ENCODE measurements around the gene AKAP6. TPM values are rescaled to one million over a fixed set of nuclear protein-coding genes. Genes with fewer than 3 reads are reported as not detected.
"Not testable (repeated sequence)": the region's sequence is repeated elsewhere in the genome, so short reads cannot be mapped to it uniquely, and the experiment has no call there.

Gene AKAP6
- total and polyA plus RNA-seq, 7 donors, result 0.60 to 56.2 (median 29.5) TPM; not detected in 1

GRCh38 chr14:32784405-32784804 is 455.3 kb downstream of the AKAP6 start:
- no peaks in the 10 kb centered on the region for H3K27me3 ChIP-seq
- WGBS, 2 donors, result 85 to 91% methylated on average over 3 of the region's 3 CpGs
- peaks cover 0 to 11% (median 7%) of the 10 kb centered on the region in 4 donors for H3K4me1 ChIP-seq
- no peak overlapping the region for H3K4me3 ChIP-seq
- TF ChIP-seq CTCF (IDR thresholded peaks at IDR 0.05) (no peak), POLR2A (IDR thresholded peaks at IDR 0.05) (no peak), EP300 (IDR thresholded peaks at IDR 0.05) (no peak), POLR2AphosphoS5 (IDR thresholded peaks at IDR 0.05) (no peak)
- intact Hi-C loops (cut with DNase I), result no loop called here
- H3K27ac ChIP-seq, result no peak overlapping the region
- no peak for DNase-seq
- H3K9me3 ChIP-seq, result no peaks in the 10 kb centered on the region
- H3K36me3 ChIP-seq, result no peaks in the 10 kb centered on the region

DNA sequence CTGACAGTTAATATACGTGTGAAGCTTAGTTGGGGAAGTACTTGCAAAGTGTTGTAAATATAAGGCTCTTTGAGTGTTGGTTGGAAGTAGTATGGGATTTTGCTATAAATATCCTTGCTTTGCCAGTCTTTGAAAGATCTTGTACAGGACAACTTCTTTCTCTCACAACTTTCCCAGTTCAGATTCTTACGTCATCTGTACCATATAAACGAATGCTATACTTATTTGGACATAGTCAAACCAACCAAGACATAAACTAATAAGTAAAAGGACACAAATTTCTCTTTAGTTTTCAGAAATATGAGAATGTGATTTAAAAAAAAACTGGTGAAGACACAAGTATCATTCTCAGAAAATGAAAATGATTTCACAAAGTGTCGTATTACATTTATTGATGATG is 456.5 kb downstream of the AKAP6 start:
- Histone ChIP-seq H3K4me3 (no peak overlapping the region), H3K36me3 (no peaks in the 10 kb centered on the region), H3K9me3 (no peaks in the 10 kb centered on the region), H3K4me1 (peaks cover 0 to 11% (median 7%) of the 10 kb centered on the region in 4 donors), H3K27me3 (no peaks in the 10 kb centered on the region), H3K27ac (no peak overlapping the region)
- intact Hi-C loops (cut with DNase I), result no loop called here
- DNase-seq, result no peak
- 67 to 71% methylated on average over 4 of the region's 4 CpGs for WGBS, 2 donors
- TF ChIP-seq CTCF (IDR thresholded peaks at IDR 0.05) (no peak), POLR2AphosphoS5 (IDR thresholded peaks at IDR 0.05) (no peak), EP300 (IDR thresholded peaks at IDR 0.05) (no peak), POLR2A (IDR thresholded peaks at IDR 0.05) (no peak)

- H3K27me3 ChIP-seq, result no peaks in the 10 kb centered on the region
- intact Hi-C loops (cut with DNase I), result no loop called here
- TF ChIP-seq POLR2A (IDR thresholded peaks at IDR 0.05) (no peak), POLR2AphosphoS5 (IDR thresholded peaks at IDR 0.05) (no peak), CTCF (IDR thresholded peaks at IDR 0.05) (no peak), EP300 (IDR thresholded peaks at IDR 0.05) (no peak)
- no peak for DNase-seq
- H3K9me3 ChIP-seq, result no peaks in the 10 kb centered on the region
- no peak overlapping the region for H3K27ac ChIP-seq
- no peak overlapping the region for H3K4me3 ChIP-seq
- WGBS, 2 donors, result 81 to 90% methylated on average over 3 of the region's 3 CpGs
- peaks cover 0 to 11% (median 7%) of the 10 kb centered on the region in 4 donors for H3K4me1 ChIP-seq
- no peaks in the 10 kb centered on the region for H3K36me3 ChIP-seq
Measured at GRCh38 chr14:32786886-32787285, 457.8 kb downstream of the AKAP6 start.

- H3K4me1 ChIP-seq; intact Hi-C loops (cut with DNase I); DNase-seq; H3K4me3 ChIP-seq; H3K36me3 ChIP-seq; H3K9me3 ChIP-seq; H3K27ac ChIP-seq; H3K27me3 ChIP-seq: not testable (repeated sequence)
Measured at GRCh38 chr14:32793033-32793432, 463.9 kb downstream of the AKAP6 start.

DNA sequence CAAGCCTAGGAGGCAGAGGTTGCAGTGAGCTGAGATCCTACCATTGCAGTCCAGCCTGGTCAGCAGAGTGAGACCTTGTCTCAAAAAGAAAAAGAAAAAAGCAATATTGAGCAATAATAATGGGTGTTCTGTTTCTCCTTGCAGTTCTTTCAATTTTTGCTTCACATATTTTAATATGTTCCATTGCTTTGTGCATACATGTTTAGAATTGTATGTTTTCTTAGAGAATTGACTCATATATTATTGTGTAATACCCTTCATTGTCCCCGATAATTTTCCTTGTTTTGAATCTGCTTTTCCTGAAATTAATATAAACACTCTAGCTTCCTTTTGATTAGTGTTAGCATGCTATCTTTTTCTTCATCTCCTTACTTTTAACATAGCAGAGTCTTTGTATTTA is 471.2 kb downstream of the AKAP6 start:
- Histone ChIP-seq H3K36me3 (no peaks in the 10 kb centered on the region), H3K27ac (no peak overlapping the region), H3K4me3 (no peak overlapping the region), H3K4me1 (no peaks in the 10 kb centered on the region), H3K9me3 (peaks cover 0 to 13% (median 7%) of the 10 kb centered on the region in 4 donors), H3K27me3 (no peaks in the 10 kb centered on the region)
- intact Hi-C loops (cut with DNase I), result no loop called here
- no peak for DNase-seq
- 90 to 96% methylated on average over 1 of the region's 1 CpG for WGBS, 2 donors
- no peak for TF ChIP-seq EP300 (IDR thresholded peaks at IDR 0.05)
- TF ChIP-seq CTCF (IDR thresholded peaks at IDR 0.05), result no peak
- TF ChIP-seq POLR2A (IDR thresholded peaks at IDR 0.05), result no peak
- TF ChIP-seq POLR2AphosphoS5 (IDR thresholded peaks at IDR 0.05), result no peak
